ENCODE measurements around the gene ASMT.

The ASMT gene

DNA sequence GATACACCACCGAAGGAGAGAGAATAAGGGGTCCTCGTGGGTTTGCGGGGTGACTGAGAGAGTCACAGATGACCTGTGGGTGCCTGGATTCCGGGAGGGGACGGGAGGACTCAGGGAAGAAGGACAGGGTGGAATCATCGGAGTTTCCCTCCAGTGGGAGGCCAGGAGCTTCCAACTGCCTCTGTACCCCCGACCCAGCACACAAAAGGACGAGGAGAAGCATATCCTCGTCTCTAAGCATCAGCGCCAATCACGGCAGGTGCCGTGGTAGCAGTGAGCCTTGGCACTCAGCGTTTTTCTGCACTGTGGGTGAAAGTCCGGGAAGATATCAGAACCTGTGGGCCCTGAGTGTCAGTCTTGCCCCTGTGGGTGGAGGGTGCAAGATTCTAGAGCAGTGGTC is 62.0 kb downstream of the ASMT start:
- no peak for TF ChIP-seq POLR2AphosphoS5 (IDR thresholded peaks at IDR 0.05; ENCODE audit: low read depth, low read length)
- TF ChIP-seq SIN3A (IDR thresholded peaks at IDR 0.05; ENCODE audit: borderline replicate concordance, insufficient read depth, low read length): no peak
- no peak for TF ChIP-seq TAF1 (IDR thresholded peaks at IDR 0.05; ENCODE audit: borderline replicate concordance, insufficient read depth, low read length)
- no peak for TF ChIP-seq FOXP2 (optimal IDR thresholded peaks at IDR 0.05; ENCODE audit: borderline replicate concordance, extremely low read depth, extremely low read length, insufficient read depth)
- TF ChIP-seq, protein P1, sequence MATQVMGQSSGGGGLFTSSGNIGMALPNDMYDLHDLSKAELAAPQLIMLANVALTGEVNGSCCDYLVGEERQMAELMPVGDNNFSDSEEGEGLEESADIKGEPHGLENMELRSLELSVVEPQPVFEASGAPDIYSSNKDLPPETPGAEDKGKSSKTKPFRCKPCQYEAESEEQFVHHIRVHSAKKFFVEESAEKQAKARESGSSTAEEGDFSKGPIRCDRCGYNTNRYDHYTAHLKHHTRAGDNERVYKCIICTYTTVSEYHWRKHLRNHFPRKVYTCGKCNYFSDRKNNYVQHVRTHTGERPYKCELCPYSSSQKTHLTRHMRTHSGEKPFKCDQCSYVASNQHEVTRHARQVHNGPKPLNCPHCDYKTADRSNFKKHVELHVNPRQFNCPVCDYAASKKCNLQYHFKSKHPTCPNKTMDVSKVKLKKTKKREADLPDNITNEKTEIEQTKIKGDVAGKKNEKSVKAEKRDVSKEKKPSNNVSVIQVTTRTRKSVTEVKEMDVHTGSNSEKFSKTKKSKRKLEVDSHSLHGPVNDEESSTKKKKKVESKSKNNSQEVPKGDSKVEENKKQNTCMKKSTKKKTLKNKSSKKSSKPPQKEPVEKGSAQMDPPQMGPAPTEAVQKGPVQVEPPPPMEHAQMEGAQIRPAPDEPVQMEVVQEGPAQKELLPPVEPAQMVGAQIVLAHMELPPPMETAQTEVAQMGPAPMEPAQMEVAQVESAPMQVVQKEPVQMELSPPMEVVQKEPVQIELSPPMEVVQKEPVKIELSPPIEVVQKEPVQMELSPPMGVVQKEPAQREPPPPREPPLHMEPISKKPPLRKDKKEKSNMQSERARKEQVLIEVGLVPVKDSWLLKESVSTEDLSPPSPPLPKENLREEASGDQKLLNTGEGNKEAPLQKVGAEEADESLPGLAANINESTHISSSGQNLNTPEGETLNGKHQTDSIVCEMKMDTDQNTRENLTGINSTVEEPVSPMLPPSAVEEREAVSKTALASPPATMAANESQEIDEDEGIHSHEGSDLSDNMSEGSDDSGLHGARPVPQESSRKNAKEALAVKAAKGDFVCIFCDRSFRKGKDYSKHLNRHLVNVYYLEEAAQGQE (IDR thresholded peaks at IDR 0.05; ENCODE audit: insufficient read depth in 1 of 2, low read depth in 2 of 2, low read length in 2 of 2): no peak

DNA sequence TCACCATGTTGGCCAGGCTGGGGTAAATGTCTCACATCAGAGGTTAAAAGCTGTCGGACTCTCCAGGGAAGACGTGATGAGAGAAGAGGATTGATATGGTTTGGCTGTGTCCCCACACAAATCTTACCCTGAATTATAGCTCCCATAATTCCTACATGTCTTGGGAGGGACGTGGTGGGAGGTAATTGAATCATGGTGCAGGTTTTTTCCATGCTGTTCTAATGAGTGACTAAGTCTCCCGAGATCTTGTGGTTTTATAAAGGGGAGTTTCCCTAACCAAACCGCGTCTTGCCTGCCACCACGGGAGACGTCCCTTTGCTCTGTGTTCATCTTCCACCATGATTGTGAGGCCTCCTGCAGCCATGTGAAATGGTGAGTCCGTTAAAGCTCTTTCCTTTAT is 64.4 kb downstream of the ASMT start:
- TF ChIP-seq, protein P1 (IDR thresholded peaks at IDR 0.05; ENCODE audit: insufficient read depth in 1 of 2, low read depth in 2 of 2, low read length in 2 of 2): no peak
- TF ChIP-seq TAF1 (IDR thresholded peaks at IDR 0.05; ENCODE audit: borderline replicate concordance, insufficient read depth, low read length) (no peak), FOXP2 (optimal IDR thresholded peaks at IDR 0.05; ENCODE audit: borderline replicate concordance, extremely low read depth, extremely low read length, insufficient read depth) (no peak), POLR2AphosphoS5 (IDR thresholded peaks at IDR 0.05; ENCODE audit: low read depth, low read length) (no peak), SIN3A (IDR thresholded peaks at IDR 0.05; ENCODE audit: borderline replicate concordance, insufficient read depth, low read length) (no peak)

DNA sequence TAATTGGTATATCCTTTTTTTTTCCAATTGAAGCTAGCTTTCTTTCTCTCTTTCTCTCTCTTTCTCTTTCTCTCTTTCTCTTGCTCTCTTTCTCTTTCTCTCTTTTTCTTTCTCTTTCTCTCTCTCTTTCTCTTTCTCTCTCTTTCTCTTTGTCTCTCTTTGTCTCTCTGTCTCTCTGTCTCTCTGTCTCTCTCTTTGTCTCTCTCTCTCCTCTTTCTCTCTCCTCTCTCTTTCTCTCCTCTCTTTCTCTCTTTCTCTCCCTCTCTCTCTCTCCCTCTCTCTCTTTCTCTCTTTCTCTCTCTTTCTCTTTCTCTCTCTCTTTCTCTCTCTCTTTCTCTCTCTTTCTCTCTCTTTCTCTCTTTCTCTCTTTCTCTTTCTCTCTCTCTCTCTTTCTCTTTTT is 66.6 kb downstream of the ASMT start:
- TF ChIP-seq FOXP2 (optimal IDR thresholded peaks at IDR 0.05; ENCODE audit: borderline replicate concordance, extremely low read depth, extremely low read length, insufficient read depth) (no peak), POLR2AphosphoS5 (IDR thresholded peaks at IDR 0.05; ENCODE audit: low read depth, low read length) (no peak), SIN3A (IDR thresholded peaks at IDR 0.05; ENCODE audit: borderline replicate concordance, insufficient read depth, low read length) (no peak), TAF1 (IDR thresholded peaks at IDR 0.05; ENCODE audit: borderline replicate concordance, insufficient read depth, low read length) (no peak)
- TF ChIP-seq, protein P1 (IDR thresholded peaks at IDR 0.05; ENCODE audit: insufficient read depth in 1 of 2, low read depth in 2 of 2, low read length in 2 of 2): no peak

DNA sequence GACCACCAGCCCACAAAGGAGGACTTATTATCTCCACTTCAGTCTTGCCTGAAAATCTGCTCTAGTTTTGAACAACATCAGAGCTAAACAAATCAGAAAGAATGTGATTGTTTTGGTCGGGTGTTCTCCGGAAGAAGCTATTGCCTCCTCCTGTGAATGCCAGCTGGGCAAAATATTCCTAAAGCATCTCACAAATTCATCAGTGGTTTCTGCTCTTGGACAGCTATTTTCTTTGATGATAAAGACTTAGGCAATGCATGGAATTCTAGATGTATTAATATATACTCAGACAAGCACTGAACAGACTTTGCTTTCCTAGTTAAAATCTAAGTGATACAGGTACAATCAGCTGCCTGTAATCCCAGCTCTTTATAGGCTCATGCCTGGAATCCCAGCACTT is 71.8 kb downstream of the ASMT start:
- TF ChIP-seq FOXP2 (optimal IDR thresholded peaks at IDR 0.05; ENCODE audit: borderline replicate concordance, extremely low read depth, extremely low read length, insufficient read depth) (no peak), POLR2AphosphoS5 (IDR thresholded peaks at IDR 0.05; ENCODE audit: low read depth, low read length) (no peak), TAF1 (IDR thresholded peaks at IDR 0.05; ENCODE audit: borderline replicate concordance, insufficient read depth, low read length) (no peak), SIN3A (IDR thresholded peaks at IDR 0.05; ENCODE audit: borderline replicate concordance, insufficient read depth, low read length) (no peak)
- TF ChIP-seq, protein P1 (IDR thresholded peaks at IDR 0.05; ENCODE audit: insufficient read depth in 1 of 2, low read depth in 2 of 2, low read length in 2 of 2): no peak
